BE2C (cell line): ENCODE data around the gene LARP1.

Source experiments
- DNase-seq: peaks from one replicate; pipeline ENCODE4 v3.0.0-alpha.2; 2020
- H3K27me3 ChIP-seq: fragments of 250-450 bp; sonication (Bioruptor Pico); 2 replicates; pipeline ENCODE4 v1.5.1; 2020; ENCODE audit warnings: mild to moderate bottlenecking
- H3K36me3 ChIP-seq: fragments of 250-450 bp; sonication (Bioruptor Pico); 2 replicates; pipeline ENCODE4 v1.5.1; 2020; ENCODE audit warnings: mild to moderate bottlenecking
- H3K4me1 ChIP-seq: fragments of 250-450 bp; sonication (Bioruptor Pico); 2 replicates; pipeline ENCODE4 v1.5.1; 2020
- H3K4me3 ChIP-seq: 2 replicates; pipeline ENCODE4 v1.5.1; 2011; ENCODE audit warnings: low read depth, low read length
- H3K9me3 ChIP-seq: fragments of 250-450 bp; sonication (Bioruptor Pico); 2 replicates; pipeline ENCODE4 v1.5.1; 2020
- CTCF ChIP-seq: IDR thresholded peaks from 2 replicates; pipeline ENCODE4 v1.5.1; 2012; ENCODE audit warnings: mild to moderate bottlenecking, low read depth, low read length

LARP1 gene

GRCh38 chr5:154858297-154858971 is 103.3 kb downstream of the LARP1 start, which contains the start of gene CNOT8:
CNOT8 (plus strand) TSS chr5:154858627; CDS start chr5:154863279, 4,652 bp downstream.
- peak; percentile 99 for DNase-seq
- Histone ChIP-seq H3K4me1 (peaks cover 14% of the 10 kb centered on the region), H3K4me3 (peak within 1 kb of the TSS; percentile 88), H3K9me3 (no peaks in the 10 kb centered on the region), H3K36me3 (peaks cover 10% of the 10 kb centered on the region), H3K27me3 (no peaks in the 10 kb centered on the region)
- TF ChIP-seq CTCF, result no peak

- no peak for DNase-seq
- Histone ChIP-seq H3K4me3 (peak overlapping the region; percentile 88), H3K36me3 (peaks cover 13% of the 10 kb centered on the region), H3K27me3 (no peaks in the 10 kb centered on the region), H3K4me1 (peaks cover 14% of the 10 kb centered on the region), H3K9me3 (no peaks in the 10 kb centered on the region)
- TF ChIP-seq CTCF, result no peak
Measured at GRCh38 chr5:154858972-154859871, 104.0 kb downstream of the LARP1 start.

GRCh38 chr5:154860123-154860522 is 104.9 kb downstream of the LARP1 start:
- no peak for DNase-seq
- no peaks in the 10 kb centered on the region for H3K9me3 ChIP-seq
- H3K4me1 ChIP-seq, result peaks cover 14% of the 10 kb centered on the region
- no peaks in the 10 kb centered on the region for H3K27me3 ChIP-seq
- H3K36me3 ChIP-seq, result peaks cover 20% of the 10 kb centered on the region
- H3K4me3 ChIP-seq, result peak overlapping the region; percentile 88
- TF ChIP-seq CTCF, result no peak

GRCh38 chr5:154860765-154861164 is 105.6 kb downstream of the LARP1 start:
- Histone ChIP-seq H3K27me3 (no peaks in the 10 kb centered on the region), H3K9me3 (no peaks in the 10 kb centered on the region), H3K4me3 (no peak overlapping the region), H3K4me1 (peaks cover 14% of the 10 kb centered on the region), H3K36me3 (peaks cover 26% of the 10 kb centered on the region)
- no peak for DNase-seq
- TF ChIP-seq CTCF, result no peak

- no peaks in the 10 kb centered on the region for H3K27me3 ChIP-seq
- TF ChIP-seq CTCF, result no peak
- H3K9me3 ChIP-seq, result no peaks in the 10 kb centered on the region
- peaks cover 9% of the 10 kb centered on the region for H3K4me1 ChIP-seq
- H3K36me3 ChIP-seq, result peaks cover 36% of the 10 kb centered on the region
- no peak for DNase-seq
- H3K4me3 ChIP-seq, result no peak overlapping the region
Measured at GRCh38 chr5:154861946-154862345, 106.8 kb downstream of the LARP1 start.

- H3K27me3 ChIP-seq, result no peaks in the 10 kb centered on the region
- no peaks in the 10 kb centered on the region for H3K9me3 ChIP-seq
- H3K36me3 ChIP-seq, result peaks cover 41% of the 10 kb centered on the region
- TF ChIP-seq CTCF, result no peak
- H3K4me1 ChIP-seq, result peaks cover 8% of the 10 kb centered on the region
- no peak for DNase-seq
- no peak overlapping the region for H3K4me3 ChIP-seq
Measured at GRCh38 chr5:154862766-154863165, 107.6 kb downstream of the LARP1 start.
